Left forelimb (tissue), 1 donor: ENCODE measurements around the gene ADI1.
"Not testable (repeated sequence)": the region's sequence is repeated elsewhere in the genome, so short reads cannot be mapped to it uniquely, and the experiment has no call there.

Experiments
- DNase-seq: peaks from one replicate; pipeline ENCODE4 v3.0.0-alpha.2; 2018; ENCODE audit warnings: low spot score

The ADI1 gene

GRCh38 chr2:3529316-3530025 is 10.1 kb upstream of the ADI1 start:
- no peak for DNase-seq

GRCh38 chr2:3527886-3528785 is 8.8 kb upstream of the ADI1 start:
- no peak for DNase-seq

GRCh38 chr2:3526871-3527270 is 7.5 kb upstream of the ADI1 start:
- DNase-seq, result no peak

GRCh38 chr2:3523551-3524041 is 4.3 kb upstream of the ADI1 start:
- DNase-seq, result no peak

GRCh38 chr2:3522961-3523421 is 3.7 kb upstream of the ADI1 start:
- DNase-seq, result no peak

GRCh38 chr2:3520591-3520990 is 1.3 kb upstream of the ADI1 start:
- DNase-seq, result no peak

GRCh38 chr2:3518496-3519254 is 656 bp downstream of the ADI1 start:
- DNase-seq, result peak; percentile 100

- no peak for DNase-seq
Observed at GRCh38 chr2:3517948-3518495, 1.3 kb downstream of the ADI1 start.

GRCh38 chr2:3516831-3517230 is 2.5 kb downstream of the ADI1 start:
- no peak for DNase-seq

GRCh38 chr2:3515438-3515837 is 3.9 kb downstream of the ADI1 start:
- not testable (repeated sequence) for DNase-seq

- DNase-seq, result no peak
Observed at GRCh38 chr2:3513026-3513810, 6.1 kb downstream of the ADI1 start.

- DNase-seq, result no peak
Observed at GRCh38 chr2:3512086-3512485, 7.2 kb downstream of the ADI1 start.

- no peak for DNase-seq
Observed at GRCh38 chr2:3505771-3506170, 13.6 kb downstream of the ADI1 start.

- DNase-seq, result no peak
Observed at GRCh38 chr2:3504741-3505140, 14.6 kb downstream of the ADI1 start.

GRCh38 chr2:3503483-3503882 is 15.8 kb downstream of the ADI1 start:
- no peak for DNase-seq

GRCh38 chr2:3503046-3503445 is 16.3 kb downstream of the ADI1 start:
- no peak for DNase-seq

- no peak for DNase-seq
Observed at GRCh38 chr2:3500326-3500899, 18.9 kb downstream of the ADI1 start.

- DNase-seq, result no peak
Observed at GRCh38 chr2:3498783-3499394, 20.4 kb downstream of the ADI1 start.

- not testable (repeated sequence) for DNase-seq
Observed at GRCh38 chr2:3496708-3497080, 22.6 kb downstream of the ADI1 start.

GRCh38 chr2:3494984-3495666 is 24.2 kb downstream of the ADI1 start:
- no peak for DNase-seq
